Osteoblast (primary cell): ENCODE data around the gene LSM2. TPM values are rescaled to one million over a fixed set of nuclear protein-coding genes. Genes with fewer than 3 reads are reported as not detected.
"Not testable (repeated sequence)": the region's sequence is repeated elsewhere in the genome, so short reads cannot be mapped to it uniquely, and the experiment has no call there.

Experiments used
- DNase-seq: peaks from one replicate; pipeline ENCODE4 v3.0.0; 2011; ENCODE audit warnings: low spot score, mixed read lengths; ENCODE audit not compliant: insufficient read length; ENCODE audit errors: missing footprints
- H2AFZ ChIP-seq: 2 replicates; pipeline ENCODE4 v1.6.0; 2011; ENCODE audit warnings: mild to moderate bottlenecking, low read length
- H3K27ac ChIP-seq: 2 replicates; pipeline ENCODE4 v1.5.1; 2011; ENCODE audit warnings: mild to moderate bottlenecking, low read depth, low read length, moderate library complexity
- H3K27me3 ChIP-seq: 2 replicates; pipeline ENCODE4 v1.6.0; 2012; ENCODE audit warnings: mild to moderate bottlenecking, control low read depth, inconsistent platforms, low read length, moderate library complexity; ENCODE audit not compliant: insufficient read depth
- H3K36me3 ChIP-seq: 2 replicates; pipeline ENCODE4 v1.5.1; 2011; ENCODE audit warnings: mild to moderate bottlenecking, low read length, control low read depth, moderate library complexity; ENCODE audit not compliant: insufficient read depth
- H3K4me1 ChIP-seq: 2 replicates; pipeline ENCODE4 v1.5.1; 2011; ENCODE audit warnings: mild to moderate bottlenecking, low read length, control low read depth, moderate library complexity; ENCODE audit not compliant: insufficient read depth
- H3K4me2 ChIP-seq: 2 replicates; pipeline ENCODE4 v1.6.0; 2011; ENCODE audit warnings: mild to moderate bottlenecking, low read length; ENCODE audit not compliant: insufficient read depth
- H3K4me3 ChIP-seq: fragments of 200-600 bp; sonication (generic); 3 replicates; pipeline ENCODE4 v1.5.1; 2012; ENCODE audit warnings: mild to moderate bottlenecking, low read length, inconsistent platforms; ENCODE audit not compliant: insufficient read depth
- H3K79me2 ChIP-seq: 2 replicates; pipeline ENCODE4 v1.6.0; 2012; ENCODE audit warnings: mild to moderate bottlenecking, low read length, control low read depth, inconsistent platforms; ENCODE audit not compliant: insufficient read depth
- H3K9me3 ChIP-seq: 2 replicates; pipeline ENCODE4 v1.5.1; 2011; ENCODE audit warnings: low read depth, low read length, control low read depth
- H4K20me1 ChIP-seq: 2 replicates; pipeline ENCODE4 v1.6.0; 2012; ENCODE audit warnings: mild to moderate bottlenecking, low read length, control low read depth; ENCODE audit not compliant: insufficient read depth
- total RNA-seq: library from RNA; depleted of rRNA; stranded (reverse); fragments of >200 nt; gene quantifications from 2 replicates; pipeline ENCODE4 v1.2.3, GENCODE V29; 2012
- TF ChIP-seq, protein P1 (sequence below): IDR thresholded peaks from 2 replicates; pipeline ENCODE4 v1.5.1; 2011; ENCODE audit warnings: mild to moderate bottlenecking, low read depth, low read length, moderate library complexity; ENCODE audit errors: extremely low read depth

Gene LSM2
- total RNA-seq, 1 donor: 22.4 TPM

DNA sequence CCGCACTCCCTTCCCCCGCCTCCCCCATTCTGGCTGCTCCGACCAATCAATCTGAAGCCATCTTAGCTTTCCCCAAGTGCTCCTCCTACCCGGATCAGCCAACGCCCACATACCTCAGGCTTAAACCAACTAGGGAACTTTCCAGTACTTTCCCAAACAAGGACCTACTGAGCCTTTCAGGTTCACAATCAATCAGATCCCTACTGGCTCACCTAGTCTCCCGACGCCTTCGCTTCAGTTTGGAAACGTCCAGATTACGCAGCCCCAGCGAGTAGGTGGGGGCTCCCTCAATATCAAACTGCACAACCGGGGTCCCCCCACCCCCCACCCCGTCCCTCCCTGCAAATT, 7.9 kb upstream of the LSM2 start:
- H3K4me3 ChIP-seq: peak overlapping the region; percentile 75
- peaks cover 25% of the 10 kb centered on the region for H3K4me1 ChIP-seq
- no peaks in the 10 kb centered on the region for H3K36me3 ChIP-seq
- H3K27me3 ChIP-seq: no peaks in the 10 kb centered on the region
- no peaks in the 10 kb centered on the region for H4K20me1 ChIP-seq
- TF ChIP-seq, protein P1, sequence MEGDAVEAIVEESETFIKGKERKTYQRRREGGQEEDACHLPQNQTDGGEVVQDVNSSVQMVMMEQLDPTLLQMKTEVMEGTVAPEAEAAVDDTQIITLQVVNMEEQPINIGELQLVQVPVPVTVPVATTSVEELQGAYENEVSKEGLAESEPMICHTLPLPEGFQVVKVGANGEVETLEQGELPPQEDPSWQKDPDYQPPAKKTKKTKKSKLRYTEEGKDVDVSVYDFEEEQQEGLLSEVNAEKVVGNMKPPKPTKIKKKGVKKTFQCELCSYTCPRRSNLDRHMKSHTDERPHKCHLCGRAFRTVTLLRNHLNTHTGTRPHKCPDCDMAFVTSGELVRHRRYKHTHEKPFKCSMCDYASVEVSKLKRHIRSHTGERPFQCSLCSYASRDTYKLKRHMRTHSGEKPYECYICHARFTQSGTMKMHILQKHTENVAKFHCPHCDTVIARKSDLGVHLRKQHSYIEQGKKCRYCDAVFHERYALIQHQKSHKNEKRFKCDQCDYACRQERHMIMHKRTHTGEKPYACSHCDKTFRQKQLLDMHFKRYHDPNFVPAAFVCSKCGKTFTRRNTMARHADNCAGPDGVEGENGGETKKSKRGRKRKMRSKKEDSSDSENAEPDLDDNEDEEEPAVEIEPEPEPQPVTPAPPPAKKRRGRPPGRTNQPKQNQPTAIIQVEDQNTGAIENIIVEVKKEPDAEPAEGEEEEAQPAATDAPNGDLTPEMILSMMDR: no peak
- peaks cover 4% of the 10 kb centered on the region for H3K79me2 ChIP-seq
- peak; percentile 97 for DNase-seq
- H2AFZ ChIP-seq: peak overlapping the region; percentile 81
- H3K9me3 ChIP-seq: no peaks in the 10 kb centered on the region
- H3K4me2 ChIP-seq: peak overlapping the region; percentile 84
- H3K27ac ChIP-seq: peak overlapping the region; percentile 76

DNA sequence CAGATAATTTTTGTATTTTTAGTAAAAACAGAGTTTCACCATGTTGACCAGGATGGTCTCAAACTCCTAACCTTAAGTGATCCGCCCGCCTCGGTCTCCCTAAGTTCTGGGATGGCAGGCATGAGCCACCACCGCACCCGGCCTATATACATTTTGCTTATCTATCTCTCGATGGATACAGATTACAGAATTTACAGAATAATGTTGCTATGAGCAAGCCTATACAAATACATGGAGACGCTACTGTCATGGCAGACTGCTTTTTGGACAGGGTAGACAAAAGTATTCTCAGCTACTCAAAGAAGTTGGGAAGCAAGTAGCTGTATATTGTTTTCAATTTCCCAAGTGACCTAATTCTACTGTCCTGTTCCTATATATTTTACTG, 6.7 kb upstream of the LSM2 start:
- peak overlapping the region; percentile 30 for H3K4me3 ChIP-seq
- no peak for DNase-seq
- H3K27ac ChIP-seq: peak overlapping the region; percentile 56
- TF ChIP-seq, protein P1: no peak
- H3K9me3 ChIP-seq: no peaks in the 10 kb centered on the region
- H2AFZ ChIP-seq: peak overlapping the region; percentile 71
- peaks cover 4% of the 10 kb centered on the region for H3K79me2 ChIP-seq
- H3K36me3 ChIP-seq: no peaks in the 10 kb centered on the region
- peak overlapping the region; percentile 84 for H3K4me2 ChIP-seq
- no peaks in the 10 kb centered on the region for H3K27me3 ChIP-seq
- H4K20me1 ChIP-seq: no peaks in the 10 kb centered on the region
- peaks cover 18% of the 10 kb centered on the region for H3K4me1 ChIP-seq

DNA sequence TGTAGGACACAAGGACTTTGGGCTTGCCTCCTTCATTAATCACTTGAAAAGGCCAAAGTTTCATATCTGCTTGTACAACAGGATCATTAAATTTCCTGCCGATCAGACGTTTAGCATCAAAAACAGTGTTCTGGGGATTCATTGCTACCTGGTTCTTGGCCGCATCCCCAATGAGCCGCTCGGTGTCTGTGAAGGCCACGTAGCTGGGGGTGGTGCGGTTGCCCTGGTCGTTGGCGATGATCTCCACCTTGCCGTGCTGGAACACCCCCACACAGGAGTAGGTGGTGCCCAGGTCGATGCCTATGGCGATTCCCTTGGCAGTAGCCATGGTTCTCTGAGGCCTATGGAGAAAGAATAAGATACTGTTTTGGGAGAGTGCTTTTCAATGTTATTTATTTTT, 4.9 kb upstream of the LSM2 start:
- Histone ChIP-seq H3K36me3 (no peaks in the 10 kb centered on the region), H2AFZ (no peak overlapping the region), H3K4me1 (peaks cover 13% of the 10 kb centered on the region), H3K27me3 (no peaks in the 10 kb centered on the region), H3K9me3 (no peaks in the 10 kb centered on the region), H4K20me1 (no peaks in the 10 kb centered on the region), H3K79me2 (no peaks in the 10 kb centered on the region), H3K4me2 (no peak overlapping the region), H3K27ac (no peak overlapping the region), H3K4me3 (no peak overlapping the region)
- DNase-seq: no peak
- TF ChIP-seq, protein P1: no peak

DNA sequence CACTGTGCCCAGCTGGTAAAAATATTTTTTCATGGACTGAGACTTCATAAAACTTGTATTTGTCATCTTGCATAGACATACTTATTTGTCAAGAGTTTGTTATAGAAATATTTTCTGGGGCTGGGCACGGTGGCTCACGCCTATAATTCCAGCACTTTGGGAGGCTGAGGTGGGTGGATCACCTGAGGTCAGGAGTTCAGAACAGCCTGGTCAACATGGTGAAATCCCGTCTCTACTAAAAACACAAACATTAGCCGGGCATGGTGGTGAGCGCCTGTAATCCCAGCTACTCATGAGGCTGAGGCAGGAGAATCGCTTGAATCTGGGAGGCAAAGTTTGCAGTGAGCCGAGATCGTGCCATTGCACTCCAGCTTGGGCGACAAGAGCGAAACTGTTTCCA, 1.8 kb upstream of the LSM2 start:
- H3K27me3 ChIP-seq, H2AFZ ChIP-seq, DNase-seq, H3K27ac ChIP-seq, H4K20me1 ChIP-seq, H3K4me3 ChIP-seq, H3K9me3 ChIP-seq, H3K36me3 ChIP-seq, H3K4me2 ChIP-seq: not testable (repeated sequence)
- H3K4me1 ChIP-seq: peaks cover 15% of the 10 kb centered on the region
- peaks cover 15% of the 10 kb centered on the region for H3K79me2 ChIP-seq
